HG03432 (cell line): Measurements from ENCODE around the gene STRA6.

ENCODE experiments used
- ATAC-seq: cut with Tn5 transposase; IDR thresholded peaks from one replicate; pipeline ENCODE4 v1.9.1; 2021; ENCODE audit warnings: mild to moderate bottlenecking, moderate library complexity; ENCODE audit not compliant: unreplicated experiment

The STRA6 gene

GRCh38 chr15:74182131-74182530 lies 20.5 kb downstream of the STRA6 start:
- ATAC-seq: no peak

- ATAC-seq: no peak
These were observed 21.5 kb downstream of the STRA6 start for GRCh38 chr15:74180881-74181602.

DNA sequence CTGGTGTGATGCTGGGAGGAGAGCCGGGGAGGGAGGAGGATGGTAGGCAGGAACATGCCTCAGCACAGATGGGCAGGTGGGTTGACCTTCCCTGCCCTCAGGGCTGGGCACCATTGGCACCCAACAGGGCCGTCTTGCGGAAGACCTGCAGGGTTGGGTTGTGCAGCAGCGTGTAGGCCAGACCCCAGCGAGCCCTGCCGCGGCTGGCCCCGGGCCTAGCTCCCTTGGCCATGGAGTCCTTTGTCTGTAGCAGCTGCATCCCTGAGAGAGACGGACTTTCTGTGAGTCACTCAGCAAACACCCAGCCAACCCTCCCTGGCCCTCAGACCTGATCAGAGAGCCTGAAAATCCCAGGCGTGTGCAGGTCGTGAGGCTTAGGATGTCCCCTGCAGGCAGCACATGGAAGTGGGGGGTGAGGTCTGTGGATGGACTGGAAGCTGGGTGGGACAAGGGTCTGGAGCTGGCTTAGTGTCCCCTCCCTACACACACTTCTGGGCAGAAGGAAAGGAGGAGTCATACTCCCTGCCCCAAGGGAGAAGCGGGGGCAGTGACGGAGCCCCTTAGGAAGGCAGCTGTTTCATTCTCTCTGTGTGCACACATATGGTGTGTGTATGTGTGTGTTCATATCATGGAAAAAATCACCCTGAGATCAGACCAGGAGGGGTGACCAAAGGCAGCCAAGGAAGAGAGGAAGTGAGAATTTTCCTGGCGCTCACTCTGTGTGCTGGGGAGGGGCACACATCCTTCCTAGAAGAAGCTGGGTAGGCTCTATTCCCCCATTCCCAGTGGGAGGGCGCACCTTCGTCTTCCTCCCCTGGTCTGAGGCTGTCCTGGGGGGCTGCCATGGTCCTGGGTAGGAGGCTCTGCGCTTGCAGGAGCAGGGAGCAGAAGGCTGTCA lies 22.4 kb downstream of the STRA6 start:
- no peak for ATAC-seq

DNA sequence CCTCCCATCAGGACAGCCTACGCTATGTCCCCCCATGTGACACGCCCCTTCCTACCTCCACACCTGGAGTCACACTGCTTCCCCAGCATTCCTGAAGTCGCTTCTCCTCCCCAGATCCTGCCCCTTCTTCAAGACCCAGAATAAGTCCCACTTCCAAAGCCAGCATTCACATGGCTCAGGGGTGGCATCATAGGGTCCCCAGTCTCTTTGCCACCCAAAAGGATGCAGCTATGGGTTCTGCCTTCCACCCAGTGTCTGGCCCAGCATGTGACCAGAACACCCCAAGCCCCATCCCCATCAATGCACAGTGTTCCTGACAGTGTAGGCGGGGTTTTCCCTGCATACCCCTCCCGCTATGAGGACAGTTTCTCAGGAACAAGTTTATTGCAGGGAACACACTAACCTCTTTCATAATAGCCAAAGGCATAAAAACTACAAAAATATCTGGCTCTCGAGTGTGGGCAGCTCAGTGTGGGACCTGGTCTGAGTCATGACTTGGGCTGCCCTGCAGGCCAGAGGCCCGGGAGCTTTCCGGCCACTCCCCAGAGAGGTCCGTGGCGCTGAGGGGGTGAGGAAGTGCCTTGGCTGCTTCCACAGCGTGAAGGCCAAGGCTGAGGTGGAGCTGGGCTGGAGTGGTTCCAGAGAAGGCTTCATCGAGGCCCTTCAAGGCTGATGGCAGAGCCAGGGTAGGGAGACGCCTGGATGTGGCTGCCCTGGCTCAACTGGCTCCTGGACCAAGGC lies 23.3 kb downstream of the STRA6 start:
- no peak for ATAC-seq

DNA sequence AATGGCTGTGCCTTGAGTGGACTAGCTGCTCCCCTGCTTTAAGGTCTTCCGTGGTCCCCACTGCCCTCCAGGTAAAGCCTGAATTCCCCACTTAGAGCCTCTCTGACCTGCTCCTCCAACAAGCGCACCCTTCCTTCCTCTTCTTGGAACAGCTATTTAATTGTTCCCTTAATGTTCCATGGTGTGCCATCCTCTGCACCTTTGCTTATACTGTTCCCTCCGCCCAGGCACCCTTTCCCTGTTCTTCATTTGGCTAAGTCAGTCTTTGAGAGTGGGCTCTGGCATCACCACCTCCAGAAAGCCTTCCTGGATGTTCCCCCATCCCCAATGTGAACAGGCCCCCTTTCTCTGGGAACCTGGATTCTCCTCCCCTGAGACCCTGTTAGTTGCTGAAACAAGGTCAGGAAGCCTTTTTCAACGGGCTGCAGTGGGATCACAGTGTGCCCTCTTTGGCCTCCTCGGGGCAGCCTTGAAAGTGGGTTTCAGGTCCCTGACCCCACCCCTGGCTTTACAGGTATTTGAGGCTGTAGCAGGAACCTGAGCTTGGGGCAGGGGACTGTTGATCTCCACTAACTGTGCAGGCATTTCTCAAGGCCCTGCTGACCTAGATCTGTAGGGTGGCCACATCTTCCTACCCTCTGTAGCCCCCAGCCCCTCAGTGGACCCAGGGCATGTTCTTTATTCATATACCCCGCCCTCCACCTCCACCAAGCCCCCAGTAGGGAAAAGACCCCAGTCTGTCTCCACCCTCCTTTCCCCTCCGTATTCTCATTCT lies 24.1 kb downstream of the STRA6 start:
- no peak for ATAC-seq

- ATAC-seq: no peak
These were observed 26.0 kb downstream of the STRA6 start for GRCh38 chr15:74176262-74177214.

- ATAC-seq: no peak
These were observed 27.1 kb downstream of the STRA6 start for GRCh38 chr15:74175271-74176191.

DNA sequence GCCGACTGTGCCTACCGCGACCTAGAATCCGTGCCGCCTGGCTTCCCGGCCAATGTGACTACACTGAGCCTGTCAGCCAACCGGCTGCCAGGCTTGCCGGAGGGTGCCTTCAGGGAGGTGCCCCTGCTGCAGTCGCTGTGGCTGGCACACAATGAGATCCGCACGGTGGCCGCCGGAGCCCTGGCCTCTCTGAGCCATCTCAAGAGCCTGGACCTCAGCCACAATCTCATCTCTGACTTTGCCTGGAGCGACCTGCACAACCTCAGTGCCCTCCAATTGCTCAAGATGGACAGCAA lies 27.7 kb downstream of the STRA6 start:
- ATAC-seq: no peak

- ATAC-seq: no peak
These were observed 28.2 kb downstream of the STRA6 start for GRCh38 chr15:74174219-74174957.

GRCh38 chr15:74173380-74174218 lies 29.0 kb downstream of the STRA6 start, which contains the start of gene ISLR:
TSS of gene ISLR (plus strand) at chr15:74173710. CDS start at chr15:74174859, 1,149 bp downstream.
- ATAC-seq: no peak

DNA sequence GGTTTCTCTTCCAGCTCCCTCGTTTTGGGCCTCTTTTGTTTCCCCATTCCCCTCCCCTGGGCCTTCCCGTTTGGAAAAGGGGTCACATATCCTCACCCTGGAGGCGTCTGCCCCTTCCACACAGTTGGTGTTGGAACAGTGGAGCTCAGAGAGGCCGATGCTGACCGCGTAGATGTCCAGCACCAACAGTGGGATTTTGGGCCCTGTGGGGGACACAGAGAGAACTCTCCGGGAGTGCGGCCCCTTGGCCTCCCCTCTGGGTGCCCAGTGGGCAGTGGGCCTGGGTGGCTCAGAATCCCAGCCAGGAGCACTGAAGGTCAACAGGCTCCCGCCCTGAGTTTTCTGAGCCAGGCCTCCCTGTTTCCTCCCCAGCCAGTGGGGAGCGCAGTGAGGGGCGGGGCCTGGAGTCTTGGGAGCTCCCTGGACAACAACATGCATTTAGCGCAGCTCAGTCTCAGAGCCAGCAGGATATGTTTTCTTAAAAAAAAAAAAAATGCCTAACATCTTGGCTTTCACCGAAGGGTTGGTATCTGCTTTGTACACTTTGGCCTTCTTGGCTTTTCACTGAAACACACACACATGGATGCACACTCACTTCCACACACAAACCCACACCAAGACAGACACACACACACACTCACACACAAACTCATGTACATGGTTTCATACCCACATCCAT lies 29.7 kb downstream of the STRA6 start:
- ATAC-seq: no peak

DNA sequence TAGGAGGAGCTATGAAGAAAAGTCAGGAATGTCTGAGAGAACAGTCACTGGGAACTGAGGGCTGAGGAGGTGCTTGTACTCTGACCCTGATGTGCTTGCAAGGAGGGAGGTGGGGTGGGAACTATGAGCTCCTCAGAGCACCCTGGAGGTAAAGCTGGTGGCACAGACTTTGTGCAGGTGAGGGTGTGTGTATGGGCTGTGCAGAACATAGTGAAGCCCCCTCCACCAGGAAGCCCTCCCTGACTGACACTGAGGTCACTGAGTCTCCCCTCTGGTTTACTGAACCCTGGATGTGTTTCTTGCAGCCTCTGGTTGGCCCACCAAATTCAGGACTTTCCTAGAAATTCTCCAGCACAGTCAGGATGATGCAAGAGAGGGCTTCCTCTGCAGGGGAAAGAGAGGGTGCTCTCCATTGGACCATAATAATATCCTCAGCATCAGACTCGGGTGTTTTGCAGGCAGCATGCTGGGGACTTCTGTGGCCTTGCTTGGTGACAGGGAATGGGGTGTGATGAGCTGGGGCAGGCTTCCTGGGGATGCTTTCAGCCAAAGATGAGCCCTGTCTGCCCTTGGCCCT lies 30.5 kb downstream of the STRA6 start:
- no peak for ATAC-seq

DNA sequence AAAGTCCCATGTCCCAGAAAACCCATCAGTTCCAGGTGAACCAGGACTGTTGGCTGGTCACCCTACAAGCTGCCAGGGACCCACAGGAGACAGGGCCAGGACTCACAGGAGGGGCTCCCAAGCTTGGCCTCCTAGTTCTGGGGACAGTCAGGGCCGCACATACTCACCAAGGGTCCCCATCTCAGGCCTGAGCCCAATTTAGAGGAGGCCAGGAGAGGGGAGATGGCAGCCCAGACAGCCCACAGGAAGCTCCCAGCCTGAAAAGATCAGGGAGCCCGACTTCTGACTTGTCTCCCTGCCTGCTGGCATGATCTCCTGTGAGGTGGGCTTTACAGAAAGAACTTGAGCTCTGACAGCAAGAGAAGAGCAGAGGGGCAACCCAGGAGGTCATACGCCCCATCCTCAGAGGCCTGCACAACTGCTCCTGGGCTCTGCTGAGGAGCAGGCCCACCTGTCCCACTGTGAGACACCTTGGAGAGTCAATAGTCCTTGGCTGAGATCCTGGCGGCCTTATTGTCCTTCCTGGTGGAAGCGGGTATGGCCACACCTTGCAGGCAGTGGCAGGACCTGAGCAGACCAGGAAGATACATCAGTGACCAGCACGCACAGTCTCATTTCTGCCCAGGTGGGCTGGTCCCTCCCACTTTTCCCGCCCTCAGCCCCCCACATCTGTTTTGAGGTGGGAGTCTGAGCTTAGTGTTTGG lies 31.6 kb downstream of the STRA6 start:
- no peak for ATAC-seq

GRCh38 chr15:74170071-74170844 lies 32.3 kb downstream of the STRA6 start:
- ATAC-seq: no peak

DNA sequence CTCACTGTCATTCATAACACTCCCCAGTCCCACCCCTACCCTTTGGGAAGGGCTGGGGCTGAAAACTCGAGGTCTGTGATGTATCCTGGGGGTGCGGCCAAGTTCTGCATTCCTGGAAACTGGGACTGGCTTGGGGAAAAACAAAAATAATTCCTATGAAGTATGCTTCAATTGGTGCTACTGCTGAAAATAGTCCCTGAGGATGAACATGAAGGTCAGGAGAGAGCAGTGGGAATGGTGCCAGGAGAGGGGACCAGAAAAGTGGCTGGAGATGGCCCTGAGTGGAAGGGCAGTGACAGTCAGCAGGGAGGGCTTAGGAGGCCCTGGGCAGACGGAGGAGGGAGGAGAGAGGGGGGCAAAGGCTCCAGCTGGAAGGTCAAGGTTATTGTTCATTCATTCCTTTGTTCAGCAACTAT lies 33.9 kb downstream of the STRA6 start:
- no peak for ATAC-seq
